ENCODE measurements around the gene NFIB. TPM values are rescaled to one million over a fixed set of nuclear protein-coding genes. Genes with fewer than 3 reads are reported as not detected.

Gene NFIB
- total RNA-seq, 1 donor from 2014 or later: 99.4 TPM

DNA sequence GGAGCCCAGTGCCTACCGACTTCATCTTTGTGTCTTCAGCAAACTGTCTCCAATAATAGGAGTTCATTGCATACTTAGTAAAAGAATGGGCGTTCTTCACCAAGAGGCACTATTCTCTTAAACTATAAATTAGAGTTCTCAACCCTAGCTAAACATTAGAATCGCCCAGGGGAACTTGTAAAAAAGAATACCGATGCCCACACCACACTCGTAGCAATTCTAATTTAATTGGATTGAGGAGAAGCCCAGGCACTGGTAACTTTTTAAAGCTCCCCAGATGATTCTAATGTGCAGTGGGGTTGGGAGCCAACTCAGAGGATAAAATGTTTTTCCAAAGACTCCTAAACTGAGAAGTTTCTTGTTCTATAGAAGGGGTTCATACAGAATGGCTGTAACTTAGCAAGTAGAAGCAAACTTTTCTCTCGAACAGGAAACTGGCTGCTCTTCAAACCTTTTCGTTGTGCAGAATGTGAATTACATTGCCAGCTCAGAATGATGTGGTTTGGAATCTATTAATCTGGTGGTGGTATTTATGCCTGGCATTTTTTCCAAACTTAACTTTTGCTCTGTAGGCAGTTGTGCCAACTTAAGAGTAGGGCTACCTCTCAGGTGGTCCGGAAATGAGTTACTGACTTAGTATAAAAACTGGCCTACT is 26.4 kb upstream of the NFIB start:
- intact Hi-C loops (cut with DNase I): no loop called here
- no peak for ATAC-seq
- H3K27ac ChIP-seq: no peak overlapping the region
- no peak overlapping the region for H3K4me3 ChIP-seq
- DNase-seq: no peak
- TF ChIP-seq, protein P1, sequence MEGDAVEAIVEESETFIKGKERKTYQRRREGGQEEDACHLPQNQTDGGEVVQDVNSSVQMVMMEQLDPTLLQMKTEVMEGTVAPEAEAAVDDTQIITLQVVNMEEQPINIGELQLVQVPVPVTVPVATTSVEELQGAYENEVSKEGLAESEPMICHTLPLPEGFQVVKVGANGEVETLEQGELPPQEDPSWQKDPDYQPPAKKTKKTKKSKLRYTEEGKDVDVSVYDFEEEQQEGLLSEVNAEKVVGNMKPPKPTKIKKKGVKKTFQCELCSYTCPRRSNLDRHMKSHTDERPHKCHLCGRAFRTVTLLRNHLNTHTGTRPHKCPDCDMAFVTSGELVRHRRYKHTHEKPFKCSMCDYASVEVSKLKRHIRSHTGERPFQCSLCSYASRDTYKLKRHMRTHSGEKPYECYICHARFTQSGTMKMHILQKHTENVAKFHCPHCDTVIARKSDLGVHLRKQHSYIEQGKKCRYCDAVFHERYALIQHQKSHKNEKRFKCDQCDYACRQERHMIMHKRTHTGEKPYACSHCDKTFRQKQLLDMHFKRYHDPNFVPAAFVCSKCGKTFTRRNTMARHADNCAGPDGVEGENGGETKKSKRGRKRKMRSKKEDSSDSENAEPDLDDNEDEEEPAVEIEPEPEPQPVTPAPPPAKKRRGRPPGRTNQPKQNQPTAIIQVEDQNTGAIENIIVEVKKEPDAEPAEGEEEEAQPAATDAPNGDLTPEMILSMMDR (IDR thresholded peaks at IDR 0.05): no peak
- H3K9me3 ChIP-seq: no peaks in the 10 kb centered on the region
- H3K36me3 ChIP-seq: no peaks in the 10 kb centered on the region
- H3K27me3 ChIP-seq: peaks cover 6% of the 10 kb centered on the region
- peaks cover 21% of the 10 kb centered on the region for H3K4me1 ChIP-seq

DNA sequence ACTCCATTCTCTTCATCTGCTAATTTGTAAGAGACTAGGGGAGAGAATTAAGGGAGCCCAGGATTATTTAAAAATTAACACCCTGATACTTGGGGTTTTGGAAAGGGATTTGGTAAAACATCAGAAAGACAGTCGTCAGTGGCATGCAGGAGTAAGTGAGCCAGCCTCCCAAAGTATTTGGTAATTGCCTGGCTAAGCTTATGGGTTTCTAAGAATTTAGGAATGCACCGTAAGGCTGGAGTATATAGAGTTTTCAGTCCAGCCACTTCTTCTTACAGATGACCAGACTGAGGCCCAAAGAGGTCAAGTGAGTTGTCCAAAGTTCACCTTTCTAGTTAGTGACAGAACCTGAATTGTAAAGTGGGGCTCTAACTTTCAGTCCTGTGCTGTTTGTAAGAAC is 25.8 kb upstream of the NFIB start:
- no peaks in the 10 kb centered on the region for H3K36me3 ChIP-seq
- ATAC-seq (no peak), DNase-seq (no peak)
- peaks cover 21% of the 10 kb centered on the region for H3K4me1 ChIP-seq
- no peak overlapping the region for H3K4me3 ChIP-seq
- intact Hi-C loops (cut with DNase I): no loop called here
- TF ChIP-seq, protein P1 (IDR thresholded peaks at IDR 0.05): no peak
- H3K27ac ChIP-seq: no peak overlapping the region
- H3K9me3 ChIP-seq: no peaks in the 10 kb centered on the region
- peaks cover under 1% of the 10 kb centered on the region for H3K27me3 ChIP-seq

DNA sequence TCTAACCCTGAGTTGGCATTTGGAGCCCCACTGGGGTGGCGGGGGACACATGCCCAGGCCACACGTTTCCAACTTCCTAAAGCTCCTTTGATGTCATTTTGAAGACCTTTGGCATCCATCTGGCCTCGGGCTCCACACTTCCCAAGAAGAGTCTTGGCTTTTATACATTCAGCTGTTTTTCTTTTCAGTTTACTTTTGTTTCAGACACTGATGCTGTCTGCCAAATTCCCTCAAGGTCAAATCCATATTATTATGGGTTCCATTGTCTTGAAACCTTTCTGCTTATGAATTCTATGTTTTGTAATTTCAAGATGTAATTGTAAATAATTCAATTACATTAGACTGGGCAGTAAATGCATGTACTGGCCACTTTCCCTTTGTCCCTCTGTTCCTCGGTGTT is 23.7 kb upstream of the NFIB start:
- no peak overlapping the region for H3K4me3 ChIP-seq
- H3K27me3 ChIP-seq: no peaks in the 10 kb centered on the region
- intact Hi-C loops (cut with DNase I): no loop called here
- TF ChIP-seq, protein P1 (IDR thresholded peaks at IDR 0.05): no peak
- no peaks in the 10 kb centered on the region for H3K9me3 ChIP-seq
- no peak overlapping the region for H3K27ac ChIP-seq
- H3K4me1 ChIP-seq: peaks cover 10% of the 10 kb centered on the region
- H3K36me3 ChIP-seq: no peaks in the 10 kb centered on the region
- ATAC-seq: no peak
- DNase-seq: no peak

DNA sequence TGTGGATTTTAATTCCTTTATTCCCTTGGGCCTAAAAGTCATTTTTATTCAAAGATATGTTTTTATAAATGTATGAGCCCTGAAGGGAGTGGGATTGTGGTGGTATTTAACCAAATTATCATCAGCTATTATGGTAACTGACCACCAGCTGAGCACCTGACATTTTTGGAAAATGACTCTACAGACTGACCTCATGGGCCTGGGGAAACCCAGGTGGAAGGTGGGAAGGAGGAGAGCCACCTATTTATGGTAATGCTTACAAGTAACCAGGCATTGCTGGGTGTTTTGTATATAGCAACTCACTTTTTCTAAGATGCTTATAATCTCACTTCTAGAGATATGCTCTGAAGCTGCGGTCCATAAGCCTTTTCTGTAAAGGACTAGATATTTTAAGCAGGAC is 22.3 kb upstream of the NFIB start:
- Histone ChIP-seq H3K9me3 (no peaks in the 10 kb centered on the region), H3K27ac (no peak overlapping the region), H3K4me1 (no peaks in the 10 kb centered on the region), H3K27me3 (no peaks in the 10 kb centered on the region), H3K4me3 (no peak overlapping the region), H3K36me3 (no peaks in the 10 kb centered on the region)
- ATAC-seq: no peak
- intact Hi-C loops (cut with DNase I): no loop called here
- no peak for DNase-seq
- TF ChIP-seq, protein P1 (IDR thresholded peaks at IDR 0.05): no peak

DNA sequence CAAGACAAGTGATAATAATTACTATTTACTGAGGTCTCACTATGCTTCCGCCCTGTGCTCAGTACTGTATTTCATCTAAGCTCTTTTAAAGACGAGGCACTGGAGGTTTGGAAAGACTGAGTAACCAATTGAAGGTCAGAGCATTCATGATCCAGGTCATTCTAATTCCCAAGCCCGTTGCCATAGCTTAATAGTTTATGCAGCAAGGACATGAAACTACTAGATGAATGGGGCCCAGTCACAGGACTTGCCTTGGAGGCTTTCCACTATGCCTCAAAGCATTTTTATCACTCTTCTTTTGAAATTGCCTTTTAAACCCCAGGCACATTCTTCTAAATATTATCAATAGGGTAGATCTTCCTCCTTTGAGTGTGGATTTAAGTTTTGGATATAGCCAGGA is 17.2 kb upstream of the NFIB start:
- TF ChIP-seq, protein P1 (IDR thresholded peaks at IDR 0.05): no peak
- Histone ChIP-seq H3K36me3 (no peaks in the 10 kb centered on the region), H3K4me3 (no peak overlapping the region), H3K27ac (no peak overlapping the region), H3K27me3 (no peaks in the 10 kb centered on the region), H3K9me3 (no peaks in the 10 kb centered on the region), H3K4me1 (peaks cover 3% of the 10 kb centered on the region)
- ATAC-seq: no peak
- intact Hi-C loops (cut with DNase I): no loop called here
- no peak for DNase-seq

DNA sequence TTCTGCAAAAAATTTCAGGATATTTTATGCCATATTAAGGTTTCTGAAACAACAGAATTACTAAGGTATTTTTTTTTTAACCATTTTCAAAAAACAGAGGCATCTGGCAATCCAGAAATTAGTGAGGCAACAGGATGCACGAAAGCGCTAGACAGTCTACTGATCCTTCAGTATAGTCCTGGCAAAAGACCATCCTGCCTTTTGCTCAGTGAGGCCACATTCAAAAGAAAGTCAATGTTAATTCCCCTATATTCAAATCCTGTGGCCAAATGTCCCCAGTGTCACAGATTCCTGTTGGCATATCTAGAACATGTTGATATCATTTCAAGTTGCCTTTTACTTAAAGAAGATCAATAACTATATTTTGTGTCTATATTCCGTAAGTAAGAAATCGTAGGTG is 13.1 kb upstream of the NFIB start:
- Histone ChIP-seq H3K4me3 (no peak overlapping the region), H3K36me3 (no peaks in the 10 kb centered on the region), H3K27ac (no peak overlapping the region), H3K9me3 (no peaks in the 10 kb centered on the region), H3K27me3 (no peaks in the 10 kb centered on the region), H3K4me1 (peaks cover 10% of the 10 kb centered on the region)
- DNase-seq: no peak
- TF ChIP-seq, protein P1 (IDR thresholded peaks at IDR 0.05): no peak
- no peak for ATAC-seq
- intact Hi-C loops (cut with DNase I): no loop called here
